Prostate gland (tissue), 2 donors: Measurements from ENCODE around the gene GPM6B.

Source experiments
- POLR2A ChIP-seq: fragments of 450-650 bp; IDR thresholded peaks from one replicate; pipeline ENCODE4 v1.6.1; 2016; ENCODE audit warnings: antibody characterized with exemption, mild to moderate bottlenecking
- POLR2AphosphoS5 ChIP-seq: sonication (generic); formaldehyde crosslinking; IDR thresholded peaks from one replicate; pipeline ENCODE4 v1.6.1; 2017; ENCODE audit warnings: antibody characterized with exemption
- TF ChIP-seq, protein P1 (sequence below), 4 experiments: fragments of 200-600 bp in 2 of 4; fragments of 450-650 bp in 2 of 4; sonication (generic) in 2 of 4; IDR thresholded peaks; 1 replicate in 3 of 4; 2 replicates in 1 of 4; pipeline ENCODE4 v1.5.1; 2016 to 2019; ENCODE audit warnings: antibody characterized with exemption in 4 of 4, mild to moderate bottlenecking in 2 of 4, moderate library complexity in 2 of 4

GRCh38 chrX:13721371-13721770 lies 95.5 kb downstream of the GPM6B start:
- no peak for TF ChIP-seq POLR2A
- TF ChIP-seq, protein P1, sequence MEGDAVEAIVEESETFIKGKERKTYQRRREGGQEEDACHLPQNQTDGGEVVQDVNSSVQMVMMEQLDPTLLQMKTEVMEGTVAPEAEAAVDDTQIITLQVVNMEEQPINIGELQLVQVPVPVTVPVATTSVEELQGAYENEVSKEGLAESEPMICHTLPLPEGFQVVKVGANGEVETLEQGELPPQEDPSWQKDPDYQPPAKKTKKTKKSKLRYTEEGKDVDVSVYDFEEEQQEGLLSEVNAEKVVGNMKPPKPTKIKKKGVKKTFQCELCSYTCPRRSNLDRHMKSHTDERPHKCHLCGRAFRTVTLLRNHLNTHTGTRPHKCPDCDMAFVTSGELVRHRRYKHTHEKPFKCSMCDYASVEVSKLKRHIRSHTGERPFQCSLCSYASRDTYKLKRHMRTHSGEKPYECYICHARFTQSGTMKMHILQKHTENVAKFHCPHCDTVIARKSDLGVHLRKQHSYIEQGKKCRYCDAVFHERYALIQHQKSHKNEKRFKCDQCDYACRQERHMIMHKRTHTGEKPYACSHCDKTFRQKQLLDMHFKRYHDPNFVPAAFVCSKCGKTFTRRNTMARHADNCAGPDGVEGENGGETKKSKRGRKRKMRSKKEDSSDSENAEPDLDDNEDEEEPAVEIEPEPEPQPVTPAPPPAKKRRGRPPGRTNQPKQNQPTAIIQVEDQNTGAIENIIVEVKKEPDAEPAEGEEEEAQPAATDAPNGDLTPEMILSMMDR (IDR thresholded peaks at IDR 0.05): no peak
- TF ChIP-seq POLR2AphosphoS5: no peak
